Activated CD4-positive, alpha-beta T cell treated with anti-CD3 and anti-CD28 coated beads for 36 hours (primary cell): ENCODE results near the gene TBC1D3B. TPM values are rescaled to one million over a fixed set of nuclear protein-coding genes. Genes with fewer than 3 reads are reported as not detected.
"Not testable (repeated sequence)": the region's sequence is repeated elsewhere in the genome, so short reads cannot be mapped to it uniquely, and the experiment has no call there.

Experiments used
- ATAC-seq: fragments of 200-7000 bp; cut with Tn5 transposase; one replicate; pipeline ENCODE4 v1.10.0; 2021; ENCODE audit warnings: mild to moderate bottlenecking, moderate library complexity
- CTCF ChIA-PET: fragments of 350-600 bp; sonication (Branson Sonifier 250); formaldehyde crosslinking; loops from one replicate; lab custom pipeline; 2021; ENCODE audit warnings: antibody characterized with exemption; lab: Charles Lee
- POLR2A ChIA-PET: fragments of 350-600 bp; sonication (Branson Sonifier 250); formaldehyde crosslinking; loops from one replicate; lab custom pipeline; 2021; ENCODE audit warnings: antibody characterized with exemption, inconsistent platforms; lab: Charles Lee
- DNase-seq: peaks from one replicate; pipeline ENCODE4 v3.0.0-alpha.2; 2020
- H3K27ac Mint-ChIP-seq: one replicate; pipeline ENCODE4 v1.8.0; 2021; ENCODE audit warnings: mixed read lengths
- H3K27me3 Mint-ChIP-seq: one replicate; pipeline ENCODE4 v1.8.0; 2021; ENCODE audit warnings: mixed read lengths
- H3K36me3 Mint-ChIP-seq: one replicate; pipeline ENCODE4 v1.8.0; 2021; ENCODE audit warnings: low read depth, mixed read lengths
- H3K4me1 Mint-ChIP-seq: one replicate; pipeline ENCODE4 v1.8.0; 2021; ENCODE audit warnings: mixed read lengths
- H3K4me3 Mint-ChIP-seq: one replicate; pipeline ENCODE4 v1.8.0; 2021; ENCODE audit warnings: mild to moderate bottlenecking, moderate library complexity, mixed read lengths
- H3K9me3 Mint-ChIP-seq: one replicate; pipeline ENCODE4 v1.8.0; 2021; ENCODE audit warnings: low read depth, mixed read lengths
- intact Hi-C, 2 experiments: fragments of 100-400 bp; cut with DNase I in 1 of 2; cut with micrococcal nuclease in 1 of 2; formaldehyde crosslinking; loops; one replicate each; pipeline versions ENCODE4 v1.14.2 to v1.15.1; 2022 to 2024; cut with DNase I, micrococcal nuclease
- total RNA-seq, 2 experiments: library from RNA; stranded (reverse); gene quantifications; one replicate each; pipeline ENCODE4 v1.2.3, GENCODE V29; 2021

The TBC1D3B gene
- total RNA-seq, 2 experiments from 2014 or later: 0.83 to 2.0 TPM

DNA sequence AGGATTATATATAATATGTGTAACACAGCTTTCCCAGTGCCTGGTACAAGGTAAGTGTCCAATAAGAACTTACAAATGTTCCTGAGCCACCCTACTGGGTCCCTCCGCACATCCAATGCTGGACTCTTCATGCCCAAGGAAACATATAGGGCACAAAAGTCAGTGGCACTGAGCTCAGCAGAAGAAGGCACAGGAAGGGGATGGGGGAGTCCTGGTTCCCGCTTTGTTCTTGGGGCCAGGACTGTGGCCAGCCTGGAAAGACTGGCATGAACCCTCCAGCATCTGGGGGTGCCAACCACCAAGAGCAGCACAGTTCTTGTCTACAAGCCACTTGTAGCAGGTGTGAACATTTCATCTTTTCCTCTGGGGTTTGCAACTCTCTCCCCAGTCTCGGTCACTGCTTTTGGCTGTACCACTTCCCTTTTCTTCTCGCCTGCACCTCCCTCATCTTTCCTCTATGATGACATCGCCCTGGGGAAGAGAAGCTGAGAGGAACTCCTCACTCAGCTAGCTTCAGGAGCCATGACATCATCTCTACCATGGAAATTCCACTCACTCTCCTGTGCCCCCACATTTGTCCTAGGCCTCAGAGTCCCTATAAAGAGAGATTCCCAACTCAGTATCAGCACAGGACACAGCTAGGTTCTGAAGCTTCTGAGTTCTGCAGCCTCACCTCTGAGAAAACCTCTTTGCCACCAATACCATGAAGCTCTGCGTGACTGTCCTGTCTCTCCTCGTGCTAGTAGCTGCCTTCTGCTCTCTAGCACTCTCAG lies 34.2 kb upstream of the TBC1D3B start, which contains the start of gene CCL4L2:
Gene CCL4L2, plus strand, starts transcription at position 625 of the 773 bp plus-strand sequence.
- H3K36me3 Mint-ChIP-seq, H3K9me3 Mint-ChIP-seq, H3K27ac Mint-ChIP-seq, H3K4me3 Mint-ChIP-seq, CTCF ChIA-PET, H3K4me1 Mint-ChIP-seq, intact Hi-C loops, POLR2A ChIA-PET, DNase-seq: not testable (repeated sequence)
- peak; percentile 23 for ATAC-seq
- H3K27me3 Mint-ChIP-seq: peaks cover 15% of the 10 kb centered on the region

GRCh38 chr17:36209575-36209974 lies 33.1 kb upstream of the TBC1D3B start:
- no peaks in the 10 kb centered on the region for H3K36me3 Mint-ChIP-seq
- no peaks in the 10 kb centered on the region for H3K9me3 Mint-ChIP-seq
- DNase-seq: no peak
- ATAC-seq: no peak
- H3K4me1 Mint-ChIP-seq: no peaks in the 10 kb centered on the region
- ChIA-PET CTCF (no interaction called here), POLR2A (no interaction called here)
- H3K27ac Mint-ChIP-seq: no peak overlapping the region
- peaks cover 17% of the 10 kb centered on the region for H3K27me3 Mint-ChIP-seq
- intact Hi-C loops: no loop called here
- no peak overlapping the region for H3K4me3 Mint-ChIP-seq

- intact Hi-C loops, H3K27ac Mint-ChIP-seq, H3K9me3 Mint-ChIP-seq, H3K4me3 Mint-ChIP-seq, CTCF ChIA-PET, POLR2A ChIA-PET, DNase-seq, H3K36me3 Mint-ChIP-seq, H3K4me1 Mint-ChIP-seq, ATAC-seq: not testable (repeated sequence)
- peaks cover 16% of the 10 kb centered on the region for H3K27me3 Mint-ChIP-seq
Observed at GRCh38 chr17:36207383-36207782, 30.9 kb upstream of the TBC1D3B start.

- POLR2A ChIA-PET, ATAC-seq, intact Hi-C loops, DNase-seq, H3K4me1 Mint-ChIP-seq, H3K36me3 Mint-ChIP-seq, H3K9me3 Mint-ChIP-seq, CTCF ChIA-PET, H3K4me3 Mint-ChIP-seq, H3K27ac Mint-ChIP-seq: not testable (repeated sequence)
- H3K27me3 Mint-ChIP-seq: peaks cover 15% of the 10 kb centered on the region
Observed at GRCh38 chr17:36206486-36206821, 30.0 kb upstream of the TBC1D3B start.

- ChIA-PET CTCF (no interaction called here), POLR2A (no interaction called here)
- DNase-seq: no peak
- Mint-ChIP-seq H3K27me3 (peaks cover 15% of the 10 kb centered on the region), H3K4me1 (peaks cover 2% of the 10 kb centered on the region), H3K27ac (no peak overlapping the region), H3K36me3 (no peaks in the 10 kb centered on the region), H3K4me3 (no peak overlapping the region), H3K9me3 (no peaks in the 10 kb centered on the region)
- intact Hi-C loops: no loop called here
- ATAC-seq: no peak
Observed at GRCh38 chr17:36205637-36206485, 29.4 kb upstream of the TBC1D3B start.

GRCh38 chr17:36204724-36205500 lies 28.5 kb upstream of the TBC1D3B start:
- CTCF ChIA-PET: no interaction called here
- intact Hi-C loops: no loop called here
- peaks cover 17% of the 10 kb centered on the region for H3K27me3 Mint-ChIP-seq
- POLR2A ChIA-PET: no interaction called here
- H3K9me3 Mint-ChIP-seq: no peaks in the 10 kb centered on the region
- DNase-seq (no peak), ATAC-seq (no peak)
- peaks cover 2% of the 10 kb centered on the region for H3K4me1 Mint-ChIP-seq
- H3K27ac Mint-ChIP-seq: no peak overlapping the region
- no peaks in the 10 kb centered on the region for H3K36me3 Mint-ChIP-seq
- no peak overlapping the region for H3K4me3 Mint-ChIP-seq

DNA sequence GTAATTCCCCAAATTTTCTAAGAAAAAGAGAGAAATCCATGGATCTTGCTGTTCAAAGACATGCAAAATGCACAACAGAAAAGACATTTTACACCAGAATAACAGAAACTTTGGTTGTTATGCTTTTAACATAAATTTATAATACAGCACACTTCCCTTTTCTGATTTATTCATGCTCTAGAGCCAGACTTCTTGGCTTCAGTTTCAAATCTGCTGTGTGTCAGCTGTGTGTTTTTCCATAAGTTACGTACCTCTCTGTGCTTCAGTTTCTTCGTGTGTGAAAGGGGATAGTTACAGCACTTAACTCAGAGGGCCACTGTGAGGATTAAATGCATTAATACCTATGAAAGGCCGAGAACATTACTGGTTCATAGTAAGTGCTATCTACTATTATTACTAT lies 26.9 kb upstream of the TBC1D3B start:
- H3K27me3 Mint-ChIP-seq: peaks cover 18% of the 10 kb centered on the region
- H3K27ac Mint-ChIP-seq: no peak overlapping the region
- ChIA-PET CTCF (no interaction called here), POLR2A (no interaction called here)
- no peak for ATAC-seq
- no peaks in the 10 kb centered on the region for H3K9me3 Mint-ChIP-seq
- H3K4me3 Mint-ChIP-seq: no peak overlapping the region
- H3K36me3 Mint-ChIP-seq: no peaks in the 10 kb centered on the region
- intact Hi-C loops: no loop called here
- no peak for DNase-seq
- H3K4me1 Mint-ChIP-seq: peaks cover 11% of the 10 kb centered on the region

DNA sequence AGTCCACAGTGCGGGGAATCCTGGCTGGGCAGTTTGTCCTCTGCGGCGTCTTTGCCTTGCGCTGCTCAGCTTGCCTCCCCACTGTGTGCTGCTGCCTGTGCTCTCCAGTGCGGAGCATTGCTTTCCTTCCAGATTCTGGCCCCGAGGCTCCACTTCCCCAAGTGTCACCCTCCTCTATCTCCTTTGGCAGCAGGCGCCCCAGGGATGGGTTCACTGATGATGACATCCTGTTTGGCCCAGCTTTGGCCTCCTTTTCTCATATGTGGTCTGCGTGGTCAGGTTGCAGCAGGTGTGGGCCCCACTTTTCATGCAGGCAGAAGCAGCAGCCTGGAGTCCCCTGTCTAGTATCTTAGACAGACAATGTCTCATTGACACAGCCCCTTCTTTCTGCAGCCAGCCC lies 25.1 kb upstream of the TBC1D3B start:
- DNase-seq, H3K4me3 Mint-ChIP-seq, H3K27ac Mint-ChIP-seq, H3K9me3 Mint-ChIP-seq, intact Hi-C loops, CTCF ChIA-PET, POLR2A ChIA-PET, H3K36me3 Mint-ChIP-seq, ATAC-seq: not testable (repeated sequence)
- peaks cover 14% of the 10 kb centered on the region for H3K27me3 Mint-ChIP-seq
- peaks cover 12% of the 10 kb centered on the region for H3K4me1 Mint-ChIP-seq

DNA sequence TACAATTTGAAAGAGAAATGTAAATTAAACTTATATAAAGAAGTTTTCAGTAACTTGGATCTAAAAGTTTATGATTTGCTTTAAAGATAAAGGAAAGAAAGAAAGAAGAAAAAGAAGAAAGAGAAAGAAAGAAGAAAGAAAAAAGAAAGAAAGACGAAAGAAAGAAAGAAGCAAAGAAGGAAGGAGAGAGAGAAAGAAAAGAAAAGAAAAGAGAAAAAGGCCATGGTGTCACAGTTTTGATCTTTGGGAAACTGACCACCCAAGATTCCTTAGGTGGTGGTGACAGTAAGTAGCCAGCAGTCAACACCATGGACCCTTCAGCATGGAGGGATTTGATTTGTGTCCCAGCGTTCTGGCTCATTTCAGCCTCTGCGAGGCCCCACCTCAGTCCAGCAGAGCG lies 24.7 kb upstream of the TBC1D3B start:
- intact Hi-C loops, DNase-seq, H3K4me3 Mint-ChIP-seq, H3K27ac Mint-ChIP-seq, H3K36me3 Mint-ChIP-seq, ATAC-seq, POLR2A ChIA-PET, H3K9me3 Mint-ChIP-seq: not testable (repeated sequence)
- CTCF ChIA-PET: interaction anchor here (0.6 kb wide), 1 partner anchor 9 kb away, joined by 3 read pairs; no protein-coding TSS in a partner anchor
- H3K27me3 Mint-ChIP-seq: peaks cover 16% of the 10 kb centered on the region
- peaks cover 14% of the 10 kb centered on the region for H3K4me1 Mint-ChIP-seq

DNA sequence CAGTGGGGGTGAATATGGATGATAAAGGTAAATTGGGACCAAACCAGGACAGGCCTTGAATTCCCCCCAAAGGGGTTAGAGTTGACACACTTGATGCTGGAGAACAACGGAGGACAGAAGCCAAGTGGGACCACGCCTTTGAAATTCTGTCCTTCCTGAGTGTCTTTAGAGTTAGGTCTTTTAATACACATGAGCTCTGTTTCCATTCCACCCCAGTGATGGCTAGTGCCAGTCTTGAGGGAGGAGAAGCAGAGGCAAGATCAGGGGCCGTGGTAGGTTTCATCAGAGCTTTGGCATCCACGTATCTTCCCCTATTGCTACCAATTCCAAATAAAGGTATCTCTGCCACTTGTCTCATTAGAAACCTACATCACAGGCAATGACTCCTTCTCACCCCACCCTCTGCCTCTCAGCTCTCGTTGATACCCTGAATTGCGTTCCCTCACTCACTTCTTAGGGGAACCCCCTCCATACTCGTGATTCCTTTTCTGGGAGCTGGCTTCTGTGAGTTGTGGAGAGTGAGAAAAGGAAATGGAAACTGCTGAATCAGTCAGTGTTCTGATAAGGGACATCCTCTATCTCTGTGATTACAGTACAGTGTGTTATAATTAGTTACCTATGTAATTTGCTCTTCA lies 22.5 kb upstream of the TBC1D3B start:
- Mint-ChIP-seq H3K4me1 (peaks cover 14% of the 10 kb centered on the region), H3K9me3 (no peaks in the 10 kb centered on the region), H3K36me3 (no peaks in the 10 kb centered on the region), H3K27me3 (peaks cover 17% of the 10 kb centered on the region), H3K27ac (no peak overlapping the region), H3K4me3 (no peak overlapping the region)
- ChIA-PET POLR2A (no interaction called here), CTCF (interaction anchor here (1.0 kb wide), 1 partner anchor 50 kb away, joined by 3 read pairs; no protein-coding TSS in a partner anchor)
- peak; percentile 92 for ATAC-seq
- intact Hi-C loops: loop anchor here in 1 of 2 experiments (10.0 kb wide), 1 partner anchor 54 kb away; no protein-coding TSS in a partner anchor
- peak; percentile 42 for DNase-seq

- intact Hi-C loops: loop anchor here in 1 of 2 experiments (10.0 kb wide), 1 partner anchor 53 kb away; no protein-coding TSS in a partner anchor
- Mint-ChIP-seq H3K4me1 (peaks cover 16% of the 10 kb centered on the region), H3K4me3 (no peak overlapping the region), H3K27ac (no peak overlapping the region), H3K27me3 (peaks cover 14% of the 10 kb centered on the region), H3K9me3 (no peaks in the 10 kb centered on the region), H3K36me3 (no peaks in the 10 kb centered on the region)
- ATAC-seq: no peak
- CTCF ChIA-PET: no interaction called here
- POLR2A ChIA-PET: no interaction called here
- DNase-seq: no peak
Observed at GRCh38 chr17:36197387-36197703, 20.9 kb upstream of the TBC1D3B start.
